NCI-H1417 (cell line): Measurements from ENCODE around the gene SPARC.

Experiments
- DNase-seq, 3 experiments: peaks; one replicate each; lab custom pipeline; 2025; lab: John Stamatoyannopoulos, UW

SPARC gene

GRCh38 chr5:151622367-151623088 lies 64.2 kb downstream of the SPARC start:
- DNase-seq = peak in 2 of 3 experiments; percentile 28 to 70

DNA sequence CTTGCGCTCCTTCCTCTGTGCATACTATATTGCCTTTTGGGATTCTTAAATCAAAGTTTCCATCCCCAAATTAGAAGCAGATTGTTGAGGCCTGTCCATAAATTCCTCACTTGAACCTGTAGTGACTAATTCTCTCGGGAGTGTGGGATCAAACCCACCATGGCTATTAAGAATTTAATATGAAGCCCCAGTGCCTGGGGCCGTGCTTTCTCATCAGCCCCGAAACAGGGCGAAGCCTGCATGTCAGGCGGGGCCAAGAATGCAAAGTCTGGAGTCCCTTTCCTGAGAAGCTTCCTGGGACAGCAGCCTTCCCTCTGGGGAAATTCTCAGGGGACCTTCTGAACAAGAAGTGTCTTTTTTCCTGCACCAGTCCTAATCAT lies 66.3 kb downstream of the SPARC start:
- no peak for DNase-seq

DNA sequence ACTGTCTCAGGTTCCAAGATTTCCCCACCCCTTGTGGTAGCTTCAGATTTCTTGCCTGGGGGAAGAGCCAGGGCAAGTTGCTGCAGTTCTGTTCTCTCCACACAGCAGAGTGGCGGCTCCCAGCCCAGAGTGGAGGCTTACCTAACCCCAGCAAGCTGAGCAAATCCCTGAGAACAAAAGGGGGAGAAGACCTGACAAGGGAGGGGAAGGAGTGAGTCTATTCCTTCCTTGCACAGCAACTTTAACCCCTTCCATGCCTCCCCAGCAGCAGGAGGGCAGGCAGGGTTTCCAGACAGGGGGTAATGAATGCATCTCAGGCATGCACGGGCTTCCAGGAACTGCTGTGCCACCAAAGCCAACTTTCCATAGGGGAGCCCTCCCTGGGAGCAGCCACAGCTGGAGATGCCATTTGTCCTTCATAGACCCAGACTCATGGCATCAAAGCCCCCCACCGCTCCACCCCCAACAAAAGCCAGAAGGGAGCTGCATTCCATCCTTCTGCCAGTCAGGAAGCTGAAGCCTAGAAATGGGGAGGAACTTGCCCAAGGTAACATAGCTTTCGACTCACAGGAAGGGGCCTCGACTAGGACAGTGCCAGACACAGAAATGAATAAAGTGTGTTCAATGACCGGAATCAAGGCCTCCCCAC lies 66.8 kb downstream of the SPARC start:
- no peak for DNase-seq

DNA sequence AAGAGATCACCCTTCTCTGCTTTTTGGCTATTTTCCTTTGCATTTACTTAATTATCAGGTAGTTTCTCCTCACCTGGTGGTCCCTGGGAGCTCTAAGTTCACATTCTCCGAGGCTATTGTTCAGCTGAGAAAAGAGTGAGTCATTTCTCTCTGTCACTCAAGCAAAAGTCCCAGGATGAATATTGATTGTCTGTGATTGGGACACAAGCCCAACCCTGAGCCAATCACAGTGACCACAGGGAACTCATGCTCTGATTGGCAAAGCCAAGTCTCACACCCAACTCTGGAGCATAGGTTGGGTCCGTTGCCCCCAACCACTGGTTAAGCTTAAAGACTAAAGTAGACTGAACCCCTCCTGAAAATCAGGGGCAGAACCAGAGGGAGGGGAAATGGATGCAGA lies 67.8 kb downstream of the SPARC start:
- no peak for DNase-seq

- no peak for DNase-seq
Observed at GRCh38 chr5:151617841-151618710, 68.6 kb downstream of the SPARC start.

DNA sequence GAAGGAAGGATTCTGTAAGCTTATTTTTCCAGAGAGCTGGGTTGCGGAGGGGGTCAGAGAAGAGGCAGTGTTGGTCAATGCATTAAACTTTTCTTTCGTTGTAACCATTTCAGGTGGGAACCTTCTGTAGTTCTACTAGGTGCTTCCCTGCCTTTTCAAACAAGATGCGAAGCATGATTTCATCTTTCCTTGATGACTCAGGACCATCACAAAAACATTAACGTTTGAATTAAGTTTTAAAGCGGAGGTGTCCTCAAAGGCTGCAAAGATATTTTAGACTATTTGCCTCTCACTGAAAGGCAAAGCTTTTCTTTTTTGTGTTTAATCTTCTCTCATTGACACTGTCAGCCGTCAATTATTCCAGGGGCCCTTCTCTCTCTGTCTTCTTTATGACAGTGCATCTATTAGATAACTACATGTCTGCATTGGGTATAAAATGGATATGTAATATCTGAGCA lies 69.3 kb downstream of the SPARC start:
- DNase-seq = no peak

- DNase-seq = no peak
Observed at GRCh38 chr5:151615431-151615830, 71.3 kb downstream of the SPARC start.

- no peak for DNase-seq
Observed at GRCh38 chr5:151614565-151614964, 72.2 kb downstream of the SPARC start.

DNA sequence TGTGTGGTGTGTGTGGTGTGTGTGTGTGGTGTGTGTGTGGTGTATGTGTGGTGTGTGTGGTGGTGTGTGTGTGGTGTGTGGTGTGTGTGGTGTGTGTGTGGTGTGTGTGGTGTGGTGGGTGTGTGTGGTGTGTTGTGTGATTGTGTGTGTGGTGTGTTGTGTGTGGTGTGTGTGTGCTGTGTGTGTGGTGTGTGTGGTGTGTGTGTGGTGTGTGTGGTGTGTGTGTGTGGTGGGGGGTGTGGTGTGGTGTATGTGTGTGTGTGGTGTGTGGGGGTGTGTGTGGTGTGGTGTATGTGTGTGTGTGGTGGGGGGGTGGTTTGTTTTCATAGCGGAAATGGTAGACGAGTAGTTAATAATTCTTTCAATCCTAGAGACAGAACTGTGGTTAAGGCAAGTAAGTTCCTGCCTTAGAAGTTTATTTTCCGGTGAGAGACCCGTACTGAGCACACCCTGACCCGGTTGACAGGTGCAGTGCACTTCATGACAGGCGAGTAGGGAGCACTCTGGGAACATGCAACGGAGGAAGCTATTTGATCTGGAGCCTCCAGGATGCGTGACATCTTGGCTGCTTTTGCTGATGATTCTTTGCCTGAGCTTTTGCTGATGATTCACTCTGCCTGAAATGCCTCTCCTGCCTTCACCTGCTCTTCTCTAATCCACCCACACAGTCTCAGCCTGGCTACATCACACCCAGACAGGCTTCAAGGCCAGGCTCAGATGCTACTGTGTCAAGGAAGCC lies 73.9 kb downstream of the SPARC start:
- no peak for DNase-seq

- no peak for DNase-seq
Observed at GRCh38 chr5:151611127-151611775, 75.5 kb downstream of the SPARC start.
